Kidney (tissue), 14 donors: ENCODE data around the gene MRPS23. TPM values are rescaled to one million over a fixed set of nuclear protein-coding genes. Genes with fewer than 3 reads are reported as not detected.

Source experiments
- DNase-seq, 5 donors: peaks; one replicate each; pipeline ENCODE4 v3.0.0-alpha.2; 2013 to 2020
- FAIRE-seq: peaks from 2 replicates; lab custom pipeline; 2012; peaks lifted over from hg19 to GRCh38; lab: Jason Lieb, UNC
- H3K27ac ChIP-seq, 2 donors: one replicate each; pipeline ENCODE4 v1.7.0; 2013; ENCODE audit warnings: low read depth in 2 of 2, low read length in 2 of 2, inconsistent platforms in 1 of 2
- H3K27me3 ChIP-seq: one replicate; pipeline ENCODE4 v1.7.1; 2013; ENCODE audit warnings: low read length, inconsistent platforms; ENCODE audit not compliant: control insufficient read depth, insufficient read depth
- H3K36me3 ChIP-seq, 3 donors: one replicate each; pipeline versions ENCODE4 v1.7.0 to v1.7.1; 2013; ENCODE audit warnings: low read length in 3 of 3, control low read depth in 1 of 3, inconsistent platforms in 1 of 3; ENCODE audit not compliant: insufficient read depth in 3 of 3, control insufficient read depth in 2 of 3
- H3K4me1 ChIP-seq, 3 donors: one replicate each; pipeline versions ENCODE4 v1.7.0 to v1.7.1; 2013; ENCODE audit warnings: low read length in 3 of 3, inconsistent platforms in 1 of 3, low read depth in 1 of 3; ENCODE audit not compliant: control insufficient read depth in 2 of 3, insufficient read depth in 2 of 3
- H3K4me3 ChIP-seq, 3 donors: one replicate each; pipeline versions ENCODE4 v1.7.0 to v1.8.1; 2013; ENCODE audit warnings: low read length in 3 of 3, control low read depth in 1 of 3, inconsistent platforms in 1 of 3
- H3K9ac ChIP-seq, 3 donors: one replicate each; pipeline versions ENCODE4 v1.7.0 to v1.7.1; 2013; ENCODE audit warnings: low read length in 3 of 3, control low read depth in 1 of 3, inconsistent platforms in 1 of 3
- H3K9me3 ChIP-seq, 3 donors: one replicate each; pipeline versions ENCODE4 v1.7.0 to v1.7.1; 2013; ENCODE audit warnings: low read length in 3 of 3, control low read depth in 1 of 3, inconsistent platforms in 1 of 3; ENCODE audit not compliant: control insufficient read depth in 2 of 3, insufficient read depth in 1 of 3
- intact Hi-C: fragments of 100-400 bp; cut with DNase I; formaldehyde crosslinking; loops from one replicate; pipeline ENCODE4 v1.11.1; 2022
- polyA plus RNA-seq: library from polyadenylated mRNA; stranded (reverse); fragments of 350-450 nt; fragmentation: Illumina TruSeq; extraction: RNeasy Lipid Tissue Mini Kit (QIAGEN cat#74804); gene quantifications from one replicate; pipeline ENCODE4 v1.2.3, GENCODE V29; 2014; ENCODE audit warnings: low read depth, low replicate concordance; ENCODE audit not compliant: insufficient read depth
- total RNA-seq: library from RNA; stranded (reverse); fragmentation: NEBNext Ultra II Directional; extraction: Animal tissue kit (Norgen Biotek cat#: 25700); gene quantifications from one replicate; pipeline ENCODE4 v1.2.1, GENCODE V29; 2021
- TF ChIP-seq, protein P1 (sequence below): IDR thresholded peaks from 3 replicates; pipeline ENCODE4 v1.5.1; 2012; ENCODE audit warnings: mild to moderate bottlenecking, moderate library complexity, borderline replicate concordance; ENCODE audit not compliant: insufficient read depth; ENCODE audit errors: extremely low read depth
- donor health status: control.
- donor health status: control.
- donor health status: control.
- donor health status: control.
- donor health status: control.
- donor health status: DM: yes; HTN: yes; CAD: no.
- donor health status: Normal renal cell carcinoma (clear cell type).

MRPS23 gene
- total and polyA plus RNA-seq, 2 donors from 2014 or later: 40.2 to 75.3 TPM

DNA sequence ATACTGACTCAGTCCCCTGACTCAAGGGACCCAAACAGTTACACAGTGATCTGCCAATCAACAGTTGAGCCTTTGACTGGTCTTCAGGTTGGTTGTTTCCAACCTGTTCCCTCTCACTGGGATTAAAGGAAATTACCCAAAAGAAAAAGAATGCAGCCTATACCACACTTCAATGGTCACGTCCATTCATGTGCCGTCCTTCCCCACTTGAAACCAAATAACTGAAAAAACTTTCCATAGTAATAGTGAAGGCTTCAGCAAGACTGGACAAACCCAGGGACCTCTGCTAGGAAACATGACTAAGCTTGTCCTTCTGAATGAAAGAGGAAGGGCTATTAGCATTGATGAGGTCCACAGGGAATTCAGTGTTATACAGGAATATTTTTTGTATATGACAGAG is 30.6 kb downstream of the MRPS23 start:
- H3K9me3 ChIP-seq: no peaks in the 10 kb centered on the region
- no peaks in the 10 kb centered on the region for H3K36me3 ChIP-seq
- FAIRE-seq (no peak), DNase-seq (no peak)
- intact Hi-C loops: no loop called here
- no peak overlapping the region for H3K4me3 ChIP-seq
- TF ChIP-seq, protein P1, sequence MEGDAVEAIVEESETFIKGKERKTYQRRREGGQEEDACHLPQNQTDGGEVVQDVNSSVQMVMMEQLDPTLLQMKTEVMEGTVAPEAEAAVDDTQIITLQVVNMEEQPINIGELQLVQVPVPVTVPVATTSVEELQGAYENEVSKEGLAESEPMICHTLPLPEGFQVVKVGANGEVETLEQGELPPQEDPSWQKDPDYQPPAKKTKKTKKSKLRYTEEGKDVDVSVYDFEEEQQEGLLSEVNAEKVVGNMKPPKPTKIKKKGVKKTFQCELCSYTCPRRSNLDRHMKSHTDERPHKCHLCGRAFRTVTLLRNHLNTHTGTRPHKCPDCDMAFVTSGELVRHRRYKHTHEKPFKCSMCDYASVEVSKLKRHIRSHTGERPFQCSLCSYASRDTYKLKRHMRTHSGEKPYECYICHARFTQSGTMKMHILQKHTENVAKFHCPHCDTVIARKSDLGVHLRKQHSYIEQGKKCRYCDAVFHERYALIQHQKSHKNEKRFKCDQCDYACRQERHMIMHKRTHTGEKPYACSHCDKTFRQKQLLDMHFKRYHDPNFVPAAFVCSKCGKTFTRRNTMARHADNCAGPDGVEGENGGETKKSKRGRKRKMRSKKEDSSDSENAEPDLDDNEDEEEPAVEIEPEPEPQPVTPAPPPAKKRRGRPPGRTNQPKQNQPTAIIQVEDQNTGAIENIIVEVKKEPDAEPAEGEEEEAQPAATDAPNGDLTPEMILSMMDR: no peak
- H3K4me1 ChIP-seq: no peaks in the 10 kb centered on the region
- no peak overlapping the region for H3K27ac ChIP-seq
- no peak overlapping the region for H3K9ac ChIP-seq
- no peaks in the 10 kb centered on the region for H3K27me3 ChIP-seq

DNA sequence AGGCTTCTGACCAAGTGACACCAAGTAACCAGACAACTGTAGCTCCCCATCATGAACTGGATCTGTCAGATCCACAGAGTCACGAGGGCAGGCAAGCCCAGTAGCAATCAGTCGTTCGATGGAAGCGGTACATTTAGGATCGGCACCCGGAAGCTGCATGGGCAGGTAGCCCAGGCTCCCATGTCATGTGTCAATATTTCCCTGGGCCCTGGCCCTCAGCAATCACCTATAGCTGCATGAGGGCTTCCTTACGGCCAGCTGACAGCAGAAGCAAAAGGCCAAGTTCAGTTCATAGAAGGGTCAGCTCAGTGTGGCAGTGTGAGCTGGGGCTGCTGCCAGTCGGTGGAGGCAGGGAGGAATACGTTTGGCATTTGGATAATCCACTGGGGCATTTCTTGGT is 31.8 kb downstream of the MRPS23 start:
- Histone ChIP-seq H3K4me1 (no peaks in the 10 kb centered on the region), H3K4me3 (no peak overlapping the region), H3K9me3 (no peaks in the 10 kb centered on the region), H3K27me3 (no peaks in the 10 kb centered on the region), H3K9ac (no peak overlapping the region), H3K27ac (no peak overlapping the region), H3K36me3 (no peaks in the 10 kb centered on the region)
- TF ChIP-seq, protein P1: no peak
- DNase-seq: no peak
- FAIRE-seq: no peak
- intact Hi-C loops: no loop called here

DNA sequence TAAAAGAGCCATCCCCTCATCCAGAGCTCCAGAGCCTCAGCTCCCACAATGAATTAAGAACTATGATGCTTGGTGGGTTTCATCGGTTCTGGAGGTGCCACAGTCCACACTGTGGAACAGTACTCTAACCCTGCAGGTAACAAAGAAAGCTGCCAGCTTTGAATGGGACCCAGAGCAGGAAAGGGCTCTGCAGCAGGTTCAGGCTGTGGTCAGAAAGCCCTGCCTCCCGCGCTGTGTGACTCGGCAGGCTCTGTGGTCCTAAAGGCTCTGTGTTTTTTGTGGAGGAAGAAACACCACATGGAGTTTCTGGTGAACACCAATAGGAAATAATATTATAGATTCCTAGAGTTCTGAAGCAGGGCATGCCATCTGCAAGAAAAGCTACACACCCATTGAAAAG is 32.5 kb downstream of the MRPS23 start:
- H3K4me1 ChIP-seq: no peaks in the 10 kb centered on the region
- DNase-seq (no peak), FAIRE-seq (no peak)
- H3K27ac ChIP-seq: no peak overlapping the region
- H3K36me3 ChIP-seq: no peaks in the 10 kb centered on the region
- no peaks in the 10 kb centered on the region for H3K27me3 ChIP-seq
- H3K9me3 ChIP-seq: no peaks in the 10 kb centered on the region
- no peak overlapping the region for H3K9ac ChIP-seq
- intact Hi-C loops: no loop called here
- TF ChIP-seq, protein P1: no peak
- no peak overlapping the region for H3K4me3 ChIP-seq

DNA sequence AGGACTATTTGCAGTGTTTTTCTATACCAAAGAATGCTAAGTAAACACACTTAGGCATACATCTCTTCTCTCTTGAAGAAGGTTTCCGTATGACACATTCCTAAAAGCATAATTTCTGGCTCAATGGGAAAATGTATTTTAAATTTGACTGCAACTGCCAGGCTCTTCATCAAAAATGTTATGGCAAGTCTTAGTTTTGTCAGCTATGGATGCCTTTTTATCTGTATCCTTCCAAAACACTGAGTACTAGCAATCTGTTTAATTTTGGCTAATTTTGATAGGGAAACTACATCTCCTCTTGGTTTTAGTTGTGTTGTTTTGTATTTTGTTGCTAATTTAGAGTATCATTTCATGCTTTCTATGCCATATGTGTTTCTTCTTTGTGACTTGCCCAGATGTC is 35.4 kb downstream of the MRPS23 start:
- peaks cover 0 to 19% (median 12%) of the 10 kb centered on the region in 3 donors for H3K4me1 ChIP-seq
- H3K27ac ChIP-seq: no peak overlapping the region
- TF ChIP-seq, protein P1: no peak
- intact Hi-C loops: no loop called here
- FAIRE-seq (no peak), DNase-seq (no peak)
- H3K36me3 ChIP-seq: no peaks in the 10 kb centered on the region
- no peak overlapping the region for H3K9ac ChIP-seq
- no peaks in the 10 kb centered on the region for H3K9me3 ChIP-seq
- no peaks in the 10 kb centered on the region for H3K27me3 ChIP-seq
- no peak overlapping the region for H3K4me3 ChIP-seq
